Vagina (tissue), 1 donor: Measurements from ENCODE around the gene INHBE. TPM values are rescaled to one million over a fixed set of nuclear protein-coding genes. Genes with fewer than 3 reads are reported as not detected.

Experiments
- small RNA-seq: library from RNA; depleted of rRNA; stranded (forward); fragments of <200 nt; gene quantifications from one replicate; pipeline ENCODE3, GENCODE V24; 2016
- total RNA-seq: library from RNA; depleted of rRNA; stranded (reverse); fragments of >200 nt; gene quantifications from one replicate; pipeline ENCODE4 v1.2.3, GENCODE V29; 2016

The INHBE gene
- total RNA-seq, 1 donor from 2014 or later: not detected

Small RNA genes within 50 kb of the gene (small RNA-seq; reads per million reads assigned to genes)
- gene RNU6-879P: not detected

Other genes with a start within 250 kb of the INHBE start
- 3.2 TPM for gene NXPH4, start 238.5 kb upstream of the INHBE start, total RNA-seq
- gene SHMT2, start 225.6 kb upstream of the INHBE start, total RNA-seq: 54.0 TPM
- 0.74 TPM for gene STAC3, start 204.1 kb upstream of the INHBE start, total RNA-seq
- 44.2 TPM for gene R3HDM2, start 24.3 kb upstream of the INHBE start, total RNA-seq
- not detected for gene INHBC, start 20.5 kb upstream of the INHBE start, total RNA-seq
- gene GLI1, start 4.5 kb downstream of the INHBE start, total RNA-seq: 0.25 TPM
- gene ARHGAP9, start 24.6 kb downstream of the INHBE start, total RNA-seq: 28.7 TPM
- gene MARS1, start 32.8 kb downstream of the INHBE start, total RNA-seq: 71.2 TPM
- gene DDIT3, start 65.2 kb downstream of the INHBE start, total RNA-seq: 25.0 TPM
- 26.8 TPM for gene MBD6, start 67.5 kb downstream of the INHBE start, total RNA-seq
- gene DCTN2, start 91.9 kb downstream of the INHBE start, total RNA-seq: 131 TPM
- gene KIF5A, start 94.7 kb downstream of the INHBE start, total RNA-seq: 4.4 TPM
- gene PIP4K2C, start 135.9 kb downstream of the INHBE start, total RNA-seq: 16.7 TPM
- 22.1 TPM for gene DTX3, start 149.5 kb downstream of the INHBE start, total RNA-seq
- 28.7 TPM for gene ARHGEF25, start 156.1 kb downstream of the INHBE start, total RNA-seq
- gene B4GALNT1, start 177.9 kb downstream of the INHBE start, total RNA-seq: 7.6 TPM
- gene OS9, start 238.8 kb downstream of the INHBE start, total RNA-seq: 105 TPM